Mucosa of descending colon (tissue), 3 donors: Measurements from ENCODE around the gene CCDC177. TPM values are rescaled to one million over a fixed set of nuclear protein-coding genes. Genes with fewer than 3 reads are reported as not detected.

Experiments
- ATAC-seq: fragments of 200-7000 bp; cut with Tn5 transposase; one replicate; pipeline ENCODE4 v1.9.1; 2020; ENCODE audit warnings: mild to moderate bottlenecking, moderate library complexity
- DNase-seq, 3 donors: peaks; one replicate each; pipeline ENCODE4 v3.0.0-alpha.2; 2020
- H3K36me3 ChIP-seq: fragments of 200-600 bp; one replicate; pipeline ENCODE4 v1.8.0; 2021; ENCODE audit warnings: low read depth, mild to moderate bottlenecking
- H3K4me1 ChIP-seq: fragments of 200-600 bp; one replicate; pipeline ENCODE4 v1.8.0; 2021; ENCODE audit warnings: low read depth, mild to moderate bottlenecking
- H3K4me3 ChIP-seq: fragments of 200-600 bp; one replicate; pipeline ENCODE4 v1.8.0; 2021; ENCODE audit warnings: mild to moderate bottlenecking
- H3K9me3 ChIP-seq: fragments of 200-600 bp; one replicate; pipeline ENCODE4 v1.8.0; 2021; ENCODE audit warnings: mild to moderate bottlenecking
- intact Hi-C, 2 donors: fragments of 100-400 bp; cut with DNase I in 1 of 2; cut with micrococcal nuclease in 1 of 2; formaldehyde crosslinking; loops; one replicate each; pipeline versions ENCODE4 v1.11.0 to v1.11.1; 2022; cut with DNase I, micrococcal nuclease
- total RNA-seq, 3 donors: library from RNA; stranded (reverse); fragmentation: NEBNext Ultra II Directional in 2 of 3; extraction: Animal tissue kit (Norgen Biotek cat#: 25700) in 2 of 3; gene quantifications; one replicate each; pipeline versions ENCODE4 v1.2.1 to v1.2.4, GENCODE V29; 2021 to 2023
- TF ChIP-seq, protein P1 (sequence below): fragments of 200-600 bp; IDR thresholded peaks from one replicate; pipeline ENCODE4 v1.8.0; 2022; ENCODE audit warnings: antibody characterized with exemption, mild to moderate bottlenecking
- donor health status: DM: no; HTN: no; CAD: no; lungs with moderate emphysema.
- donor health status: DM: no; HTN: no; CAD: no.
- donor health status: DM: no; HTN: yes; CAD: no.

The CCDC177 gene
- total RNA-seq, 3 donors from 2014 or later = not detected

- no peak overlapping the region for H3K4me3 ChIP-seq
- TF ChIP-seq, protein P1, sequence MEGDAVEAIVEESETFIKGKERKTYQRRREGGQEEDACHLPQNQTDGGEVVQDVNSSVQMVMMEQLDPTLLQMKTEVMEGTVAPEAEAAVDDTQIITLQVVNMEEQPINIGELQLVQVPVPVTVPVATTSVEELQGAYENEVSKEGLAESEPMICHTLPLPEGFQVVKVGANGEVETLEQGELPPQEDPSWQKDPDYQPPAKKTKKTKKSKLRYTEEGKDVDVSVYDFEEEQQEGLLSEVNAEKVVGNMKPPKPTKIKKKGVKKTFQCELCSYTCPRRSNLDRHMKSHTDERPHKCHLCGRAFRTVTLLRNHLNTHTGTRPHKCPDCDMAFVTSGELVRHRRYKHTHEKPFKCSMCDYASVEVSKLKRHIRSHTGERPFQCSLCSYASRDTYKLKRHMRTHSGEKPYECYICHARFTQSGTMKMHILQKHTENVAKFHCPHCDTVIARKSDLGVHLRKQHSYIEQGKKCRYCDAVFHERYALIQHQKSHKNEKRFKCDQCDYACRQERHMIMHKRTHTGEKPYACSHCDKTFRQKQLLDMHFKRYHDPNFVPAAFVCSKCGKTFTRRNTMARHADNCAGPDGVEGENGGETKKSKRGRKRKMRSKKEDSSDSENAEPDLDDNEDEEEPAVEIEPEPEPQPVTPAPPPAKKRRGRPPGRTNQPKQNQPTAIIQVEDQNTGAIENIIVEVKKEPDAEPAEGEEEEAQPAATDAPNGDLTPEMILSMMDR = no peak
- intact Hi-C loops = loop anchor here in 1 of 2 donors (5.0 kb wide), 1 partner anchor 141 kb away; no protein-coding TSS in a partner anchor
- ATAC-seq (no peak), DNase-seq (no peak)
- no peaks in the 10 kb centered on the region for H3K36me3 ChIP-seq
- peaks cover 15% of the 10 kb centered on the region for H3K4me1 ChIP-seq
- H3K9me3 ChIP-seq = no peaks in the 10 kb centered on the region
Measured at GRCh38 chr14:69586404-69586803, 11.7 kb upstream of the CCDC177 start.

DNA sequence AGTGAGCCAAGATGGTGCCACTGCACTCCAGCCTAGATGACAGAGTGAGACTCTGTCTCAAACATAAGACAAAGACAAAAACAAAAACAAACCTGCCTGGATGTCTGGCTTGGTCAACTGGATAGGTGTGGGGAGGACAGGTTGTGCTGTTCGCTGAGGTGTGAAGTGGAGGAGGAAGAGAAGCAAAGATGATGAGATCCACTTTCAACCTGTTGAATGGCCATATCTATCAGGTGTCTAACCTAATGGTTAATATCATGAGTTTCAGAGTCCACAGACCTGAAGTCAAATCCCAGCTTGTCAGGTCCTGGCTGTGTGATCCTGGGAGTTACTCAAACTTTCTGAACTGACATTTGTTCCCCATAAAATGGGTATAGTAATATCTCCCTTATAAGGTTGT is 9.7 kb upstream of the CCDC177 start:
- Histone ChIP-seq H3K4me3 (no peak overlapping the region), H3K9me3 (no peaks in the 10 kb centered on the region), H3K4me1 (peaks cover 15% of the 10 kb centered on the region), H3K36me3 (no peaks in the 10 kb centered on the region)
- ATAC-seq = no peak
- intact Hi-C loops = loop anchor here in 1 of 2 donors (5.0 kb wide), 1 partner anchor 143 kb away; no protein-coding TSS in a partner anchor
- TF ChIP-seq, protein P1 = no peak
- no peak for DNase-seq

DNA sequence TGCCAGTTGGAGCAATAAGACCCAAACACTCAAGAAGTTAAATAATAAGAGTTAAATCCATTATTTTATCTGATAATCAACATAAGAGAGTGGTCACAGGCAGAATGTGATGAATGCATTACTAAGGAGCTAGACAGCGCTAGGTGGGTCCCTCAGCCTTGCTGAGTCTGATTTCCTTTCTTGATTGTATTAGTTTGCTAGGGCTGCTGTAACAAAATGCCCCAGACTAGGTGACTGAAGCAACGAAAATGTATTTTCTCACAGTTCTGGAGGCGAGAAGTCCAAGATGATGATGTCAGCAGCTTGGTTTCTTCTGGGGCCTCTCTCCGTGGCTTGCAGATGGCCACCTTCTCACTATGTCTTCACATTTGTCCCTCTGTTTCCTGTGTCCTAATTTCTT is 8.2 kb upstream of the CCDC177 start:
- H3K36me3 ChIP-seq = no peaks in the 10 kb centered on the region
- TF ChIP-seq, protein P1 = no peak
- no peak overlapping the region for H3K4me3 ChIP-seq
- DNase-seq = no peak
- no peaks in the 10 kb centered on the region for H3K9me3 ChIP-seq
- peaks cover 8% of the 10 kb centered on the region for H3K4me1 ChIP-seq
- intact Hi-C loops = loop anchor here in 1 of 2 donors (5.0 kb wide), 1 partner anchor 144 kb away; no protein-coding TSS in a partner anchor
- no peak for ATAC-seq

GRCh38 chr14:69582212-69582611 is 7.5 kb upstream of the CCDC177 start:
- DNase-seq = no peak
- ATAC-seq = no peak
- TF ChIP-seq, protein P1 = no peak
- Histone ChIP-seq H3K36me3 (no peaks in the 10 kb centered on the region), H3K4me3 (no peak overlapping the region), H3K9me3 (no peaks in the 10 kb centered on the region), H3K4me1 (peaks cover 5% of the 10 kb centered on the region)
- intact Hi-C loops = loop anchor here in 1 of 2 donors (5.0 kb wide), 1 partner anchor 145 kb away; no protein-coding TSS in a partner anchor

DNA sequence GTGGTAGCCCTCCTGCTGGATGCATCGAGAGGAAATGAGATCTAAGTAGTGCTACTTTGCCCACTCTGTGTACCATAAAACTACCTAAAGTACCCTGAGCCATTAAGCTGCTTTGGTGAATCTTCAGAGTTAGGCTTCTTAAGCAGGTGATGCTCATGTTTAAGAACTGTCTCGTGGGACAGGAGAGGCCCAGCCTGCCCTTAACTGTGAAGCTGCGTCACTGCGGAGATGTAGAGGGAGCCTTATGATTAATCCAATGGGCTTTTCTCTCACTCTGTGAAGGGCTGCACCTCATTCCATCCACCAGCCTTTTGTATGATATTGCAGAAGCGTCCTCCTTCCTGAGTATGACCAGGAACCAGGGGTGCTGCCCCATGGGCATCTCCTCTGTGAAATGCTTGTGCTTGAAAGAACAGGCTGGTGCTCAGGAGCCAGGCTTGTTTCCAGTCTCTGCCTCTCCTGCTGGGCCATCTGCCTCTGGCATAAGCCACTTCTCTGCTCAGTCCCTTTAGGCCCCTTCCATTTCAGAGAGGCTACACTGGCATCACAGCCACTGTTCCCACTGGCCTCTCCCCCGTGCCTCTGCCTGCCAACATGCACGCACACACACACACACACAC is 6.8 kb upstream of the CCDC177 start:
- H3K4me1 ChIP-seq = no peaks in the 10 kb centered on the region
- intact Hi-C loops = loop anchor here in 1 of 2 donors (5.0 kb wide), 1 partner anchor 146 kb away; no protein-coding TSS in a partner anchor
- DNase-seq (no peak), ATAC-seq (no peak)
- no peak overlapping the region for H3K4me3 ChIP-seq
- H3K36me3 ChIP-seq = no peaks in the 10 kb centered on the region
- TF ChIP-seq, protein P1 = no peak
- H3K9me3 ChIP-seq = no peaks in the 10 kb centered on the region
